Testis (tissue), 2 donors: ENCODE measurements around the gene RNF114.

Experiments used
- CTCF ChIP-seq, 3 experiments: fragments of 450-650 bp in 2 of 3; fragments of 200-600 bp in 1 of 3; sonication (generic) in 1 of 3; IDR thresholded peaks; one replicate each; pipeline ENCODE4 v1.5.1; 2016 to 2019; ENCODE audit warnings: antibody characterized with exemption in 3 of 3, mild to moderate bottlenecking in 2 of 3, moderate library complexity in 1 of 3
- POLR2A ChIP-seq: fragments of 450-650 bp; IDR thresholded peaks from one replicate; pipeline ENCODE4 v1.6.1; 2017; ENCODE audit warnings: antibody characterized with exemption, mild to moderate bottlenecking, moderate library complexity

GRCh38 chr20:50003253-50003656 lies 67.1 kb downstream of the RNF114 start:
- no peak for TF ChIP-seq CTCF (IDR thresholded peaks at IDR 0.05)
- no peak for TF ChIP-seq POLR2A
